Bronchial epithelial cell (primary cell): ENCODE measurements around the gene CDH3. TPM values are rescaled to one million over a fixed set of nuclear protein-coding genes. Genes with fewer than 3 reads are reported as not detected.

ENCODE experiments used
- DNase-seq: peaks from one replicate; pipeline ENCODE4 v3.0.0-alpha.2; 2010; ENCODE audit warnings: low read depth
- FAIRE-seq: peaks from 2 replicates; lab custom pipeline; 2011; peaks lifted over from hg19 to GRCh38; lab: Jason Lieb, UNC
- H3K27me3 ChIP-seq: 2 replicates; pipeline ENCODE4 v1.5.1; 2011; ENCODE audit warnings: low read length; ENCODE audit not compliant: control insufficient read depth, insufficient read depth
- H3K36me3 ChIP-seq: 2 replicates; pipeline ENCODE4 v1.5.1; 2011; ENCODE audit warnings: low read length; ENCODE audit not compliant: control insufficient read depth, insufficient read depth
- H3K4me3 ChIP-seq: 2 replicates; pipeline ENCODE4 v1.5.1; 2011; ENCODE audit warnings: mild to moderate bottlenecking, low read depth, low read length, control low read depth
- CTCF ChIP-seq: IDR thresholded peaks from 2 replicates; pipeline ENCODE4 v1.5.1; 2011; ENCODE audit warnings: mild to moderate bottlenecking, moderate library complexity, low read length, control low read depth, inconsistent platforms; ENCODE audit not compliant: insufficient read depth, severe bottlenecking
- total RNA-seq: library from RNA; depleted of rRNA; stranded (reverse); fragments of >200 nt; gene quantifications from 2 replicates; pipeline ENCODE4 v1.2.1, GENCODE V29; 2014

The CDH3 gene
- total RNA-seq, 1 donor from 2014 or later, result 564 TPM

DNA sequence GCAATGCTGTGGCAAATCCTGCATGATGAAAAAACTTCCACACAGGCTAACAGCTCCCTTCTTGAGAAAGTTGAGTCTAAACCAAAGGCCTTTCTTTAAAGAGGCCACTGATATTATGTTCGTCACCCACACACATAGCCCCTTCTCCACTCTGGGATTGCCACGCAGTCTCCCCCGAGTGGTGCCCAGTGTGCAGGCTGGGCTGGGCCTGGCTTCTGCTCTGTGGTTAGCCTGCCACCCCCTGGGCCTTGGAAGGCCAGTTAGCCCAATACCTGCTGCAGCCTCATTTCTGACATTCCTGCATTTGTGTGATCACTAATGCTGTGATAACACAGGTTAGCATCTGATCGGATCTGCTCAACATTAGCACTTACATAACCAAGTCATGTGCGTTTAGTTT, 44.8 kb downstream of the CDH3 start:
- no peak overlapping the region for H3K4me3 ChIP-seq
- no peak for DNase-seq
- no peak for FAIRE-seq
- H3K36me3 ChIP-seq, result peaks cover 46% of the 10 kb centered on the region
- no peak for TF ChIP-seq CTCF
- H3K27me3 ChIP-seq, result no peaks in the 10 kb centered on the region

DNA sequence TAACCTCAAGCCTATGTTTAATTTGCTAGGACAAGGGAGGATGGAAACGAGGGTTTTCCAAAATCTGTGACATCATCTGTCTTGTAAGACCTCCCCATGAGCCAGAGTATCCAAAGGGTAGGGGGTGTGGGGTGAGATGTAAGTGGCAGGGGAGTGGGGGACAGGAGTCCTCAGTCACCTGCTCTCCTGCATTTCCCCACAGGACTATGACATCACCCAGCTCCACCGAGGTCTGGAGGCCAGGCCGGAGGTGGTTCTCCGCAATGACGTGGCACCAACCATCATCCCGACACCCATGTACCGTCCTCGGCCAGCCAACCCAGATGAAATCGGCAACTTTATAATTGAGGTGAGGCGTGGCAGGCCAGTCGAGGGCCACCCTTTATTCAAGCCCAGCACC, 50.5 kb downstream of the CDH3 start:
- FAIRE-seq, result peak; percentile 28
- no peaks in the 10 kb centered on the region for H3K27me3 ChIP-seq
- DNase-seq, result no peak
- no peak for TF ChIP-seq CTCF
- H3K36me3 ChIP-seq, result peaks cover 39% of the 10 kb centered on the region
- no peak overlapping the region for H3K4me3 ChIP-seq

DNA sequence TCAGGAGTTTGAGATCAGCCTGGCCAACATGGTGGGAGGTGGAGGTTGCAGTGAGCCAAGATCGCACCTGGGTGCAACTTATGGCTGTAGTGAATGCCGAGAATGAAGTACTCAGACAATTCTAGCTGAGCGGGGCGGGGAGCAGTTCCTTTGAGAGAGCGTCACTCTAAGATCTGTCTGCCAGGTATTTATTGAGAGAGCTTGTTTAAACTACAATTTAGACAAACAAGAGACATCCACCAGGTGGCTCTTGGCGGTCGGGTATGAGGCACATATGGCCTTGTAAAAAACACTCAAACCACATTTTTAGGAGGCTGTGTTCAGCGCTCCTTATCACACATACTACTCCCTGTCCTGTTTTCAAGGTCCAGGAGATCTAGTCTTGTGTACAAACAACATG, 51.4 kb downstream of the CDH3 start:
- FAIRE-seq (no peak), DNase-seq (no peak)
- peaks cover 38% of the 10 kb centered on the region for H3K36me3 ChIP-seq
- no peak overlapping the region for H3K4me3 ChIP-seq
- no peaks in the 10 kb centered on the region for H3K27me3 ChIP-seq
- TF ChIP-seq CTCF, result no peak

GRCh38 chr16:68698091-68698490, 53.0 kb downstream of the CDH3 start:
- no peak for FAIRE-seq

DNA sequence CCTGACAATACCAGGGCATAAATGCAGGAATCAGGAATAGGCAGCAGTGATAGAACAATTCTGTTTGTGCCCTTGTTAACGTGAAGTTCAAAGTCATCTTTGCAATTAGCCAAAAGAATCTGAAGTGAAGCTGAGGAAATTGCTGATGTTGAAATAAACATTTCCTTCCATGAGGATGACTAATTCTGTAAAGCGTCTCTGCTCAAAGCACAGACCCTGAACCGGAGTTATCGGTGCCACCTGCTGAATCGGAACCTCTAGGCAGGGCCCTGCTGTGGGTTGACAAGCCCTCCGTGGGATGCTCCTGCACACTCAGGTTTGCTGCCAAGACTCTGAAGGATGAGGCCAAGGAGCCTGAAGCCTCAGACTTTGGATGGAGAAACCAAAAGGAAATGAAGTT, 55.0 kb downstream of the CDH3 start:
- no peak overlapping the region for H3K4me3 ChIP-seq
- H3K36me3 ChIP-seq, result peaks cover 23% of the 10 kb centered on the region
- DNase-seq (peak; percentile 32), FAIRE-seq (no peak)
- TF ChIP-seq CTCF, result no peak
- H3K27me3 ChIP-seq, result no peaks in the 10 kb centered on the region

More at GRCh38 chr16:68698091-68698490, 53.0 kb downstream of the CDH3 start:
- H3K36me3 ChIP-seq, result peaks cover 29% of the 10 kb centered on the region
- H3K4me3 ChIP-seq, result no peak overlapping the region
- no peak for DNase-seq
- H3K27me3 ChIP-seq, result no peaks in the 10 kb centered on the region
- no peak for TF ChIP-seq CTCF

- no peak for TF ChIP-seq CTCF
- FAIRE-seq, result no peak
- Histone ChIP-seq H3K36me3 (peaks cover 17% of the 10 kb centered on the region), H3K27me3 (no peaks in the 10 kb centered on the region), H3K4me3 (no peak overlapping the region)
- no peak for DNase-seq
These were observed 55.7 kb downstream of the CDH3 start for GRCh38 chr16:68700831-68701230.
